IgD-negative memory B cell (primary cell): ENCODE data around the gene HSPH1. TPM values are rescaled to one million over a fixed set of nuclear protein-coding genes. Genes with fewer than 3 reads are reported as not detected.
A peak's percentile ranks its signal among the peaks of the same experiment; 100 is the strongest.

Experiments used
- H3K27ac Mint-ChIP-seq, 3 donors: one replicate each; pipeline ENCODE4 v1.8.0; 2020 to 2022; ENCODE audit warnings: mild to moderate bottlenecking in 3 of 3, mixed read lengths in 3 of 3, moderate library complexity in 1 of 3
- H3K27me3 Mint-ChIP-seq: one replicate; pipeline ENCODE4 v1.8.0; 2021; ENCODE audit warnings: mixed read lengths
- H3K36me3 Mint-ChIP-seq: one replicate; pipeline ENCODE4 v1.8.0; 2020; ENCODE audit warnings: mild to moderate bottlenecking, mixed read lengths
- H3K4me1 Mint-ChIP-seq, 3 donors: one replicate each; pipeline ENCODE4 v1.8.0; 2020 to 2022; ENCODE audit warnings: mixed read lengths in 3 of 3, mild to moderate bottlenecking in 1 of 3
- H3K4me3 Mint-ChIP-seq, 4 donors: one replicate each; pipeline ENCODE4 v1.8.0; 2020 to 2022; ENCODE audit warnings: mild to moderate bottlenecking in 4 of 4, mixed read lengths in 4 of 4, moderate library complexity in 3 of 4
- H3K9me3 Mint-ChIP-seq, 3 donors: one replicate each; pipeline ENCODE4 v1.8.0; 2020 to 2021; ENCODE audit warnings: mixed read lengths in 3 of 3, mild to moderate bottlenecking in 1 of 3
- polyA plus RNA-seq: library from polyadenylated mRNA; unstranded; fragments of 300-500 nt; fragmentation: Illumina TruSeq; gene quantifications from one replicate; pipeline ENCODE4 v1.2.3, GENCODE V29; 2021

HSPH1 gene
- polyA plus RNA-seq, 1 donor from 2014 or later, result 52.8 TPM

DNA sequence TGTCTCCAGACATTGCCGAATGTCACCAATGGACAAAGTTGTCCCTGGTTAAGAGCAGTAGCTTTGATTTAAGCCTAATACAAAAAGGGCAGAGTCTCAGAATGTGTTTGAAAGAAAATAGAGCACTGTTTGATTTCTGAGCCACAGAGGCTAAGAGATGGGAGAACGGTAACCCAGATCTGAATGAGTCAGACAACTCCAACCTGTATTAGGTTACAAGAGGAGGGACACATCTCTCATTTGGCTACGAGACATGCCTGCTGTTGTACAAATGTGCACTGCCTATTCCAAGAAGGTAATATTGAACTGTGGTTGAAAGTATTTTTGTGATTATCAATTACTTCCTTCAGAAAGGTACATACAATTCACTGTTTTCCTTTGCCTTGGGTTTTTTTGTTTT, 4.9 kb upstream of the HSPH1 start:
- peaks cover 6 to 15% (median 9%) of the 10 kb centered on the region in 3 donors for H3K4me1 Mint-ChIP-seq
- no peaks in the 10 kb centered on the region for H3K9me3 Mint-ChIP-seq
- H3K36me3 Mint-ChIP-seq, result peaks cover 3% of the 10 kb centered on the region
- H3K27ac Mint-ChIP-seq, result no peak overlapping the region
- H3K4me3 Mint-ChIP-seq, result no peak overlapping the region
- H3K27me3 Mint-ChIP-seq, result peaks cover 7% of the 10 kb centered on the region

DNA sequence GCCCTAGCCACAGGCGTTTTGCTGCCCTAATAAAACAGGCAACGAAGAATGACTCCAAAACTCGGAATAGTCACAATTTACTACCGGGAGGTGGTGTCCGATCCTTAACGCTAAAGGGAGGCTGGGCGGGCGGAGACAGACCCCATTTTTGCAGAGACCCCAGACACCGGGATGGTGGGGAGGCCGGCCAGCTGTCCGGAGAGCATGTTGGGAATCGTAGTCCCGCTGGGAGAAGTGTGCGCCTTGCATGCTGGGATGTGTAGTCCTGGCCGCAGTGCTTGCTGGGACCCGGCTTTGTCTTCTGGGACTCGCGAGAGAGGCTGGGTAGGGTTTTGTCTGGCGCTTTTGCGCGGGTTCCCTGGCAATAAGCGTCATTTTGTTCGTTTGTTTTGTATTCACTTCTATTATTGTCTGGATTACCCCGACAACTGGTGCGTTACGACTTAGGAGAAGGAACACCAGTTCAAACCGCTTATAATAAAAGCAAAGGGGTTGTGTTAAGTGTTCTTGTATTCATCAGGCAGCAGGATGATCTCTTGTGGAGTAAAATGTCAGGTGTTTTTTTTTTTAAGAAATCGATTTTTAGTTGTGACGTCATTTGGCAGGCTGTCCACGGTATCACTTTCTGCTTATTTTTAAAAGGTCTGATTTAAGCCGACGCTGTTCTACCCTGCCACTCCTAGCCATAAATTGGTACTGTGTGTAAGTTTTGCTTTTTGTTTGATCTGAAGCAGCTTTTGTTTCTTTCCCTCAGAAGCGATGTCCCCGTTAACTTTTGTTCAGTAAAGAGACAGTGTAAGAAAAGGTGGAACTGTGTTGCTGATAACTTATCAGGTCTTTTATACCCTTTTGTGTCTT, 676 bp upstream of the HSPH1 start:
- Mint-ChIP-seq H3K9me3 (no peaks in the 10 kb centered on the region), H3K27me3 (no peaks in the 10 kb centered on the region), H3K4me1 (peaks cover 28 to 38% (median 28%) of the 10 kb centered on the region in 3 donors), H3K4me3 (peak overlapping the region; percentile 94 to 100 (median 98)), H3K36me3 (peaks cover 6% of the 10 kb centered on the region), H3K27ac (peak overlapping the region; percentile 98 to 99 (median 99))

DNA sequence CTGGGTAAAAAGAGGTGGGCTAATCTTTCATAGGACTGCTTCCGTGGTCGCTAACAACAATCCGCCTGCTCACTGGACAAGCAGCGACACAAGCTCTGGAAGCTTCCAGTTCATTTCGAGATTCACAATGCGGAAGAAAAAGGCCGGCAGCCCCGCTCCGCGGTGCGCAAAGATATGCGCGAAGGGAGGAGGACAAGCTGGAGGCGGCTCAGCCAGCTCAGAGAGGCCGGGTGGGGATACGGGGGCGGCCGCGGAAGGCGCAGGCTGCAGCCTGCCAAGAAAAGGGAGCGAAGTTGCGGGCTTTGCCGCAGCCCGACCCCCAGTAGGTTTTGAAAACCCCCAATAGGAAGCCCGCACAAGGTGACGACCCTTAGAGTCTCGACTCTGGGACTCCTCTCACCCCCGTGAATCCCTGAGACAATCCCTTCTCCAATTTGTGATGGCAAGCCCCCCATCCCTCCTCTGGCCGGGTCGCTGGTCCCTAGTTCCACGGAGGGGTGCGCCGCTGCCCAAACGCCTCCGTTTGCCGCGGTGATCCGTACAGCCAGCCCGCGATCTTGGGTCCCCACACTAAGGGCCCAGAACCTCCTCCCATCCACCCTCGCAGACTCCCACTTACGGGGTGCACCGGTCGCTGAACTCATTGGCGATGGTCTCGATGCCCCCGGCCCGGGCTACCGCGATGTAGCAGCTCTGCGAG, 697 bp downstream of the HSPH1 start:
- H3K9me3 Mint-ChIP-seq, result no peaks in the 10 kb centered on the region
- peak overlapping the region; percentile 94 to 100 (median 98) for H3K4me3 Mint-ChIP-seq
- H3K36me3 Mint-ChIP-seq, result peaks cover 6% of the 10 kb centered on the region
- peak overlapping the region; percentile 98 to 99 (median 99) for H3K27ac Mint-ChIP-seq
- H3K4me1 Mint-ChIP-seq, result peaks cover 28 to 42% (median 30%) of the 10 kb centered on the region in 3 donors
- H3K27me3 Mint-ChIP-seq, result no peaks in the 10 kb centered on the region

DNA sequence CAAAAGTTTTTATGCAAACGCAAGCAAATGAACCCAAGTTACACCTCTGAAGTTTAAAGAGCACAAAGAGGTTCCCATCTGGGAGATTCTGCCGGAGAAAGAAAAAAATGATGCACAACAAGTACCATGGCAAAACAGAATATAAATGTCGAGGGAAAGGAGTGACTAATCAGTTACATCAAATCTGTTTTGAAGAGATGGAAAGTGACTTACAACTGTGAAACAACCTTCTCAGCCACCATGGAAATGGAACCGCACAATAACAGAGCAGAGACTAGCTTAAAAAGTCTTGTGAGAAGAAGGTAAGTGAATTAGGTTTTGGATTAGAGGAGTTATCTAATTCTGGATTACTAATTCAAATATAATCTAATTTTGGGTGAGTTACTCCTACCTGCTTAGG, 2.4 kb downstream of the HSPH1 start:
- peaks cover 6% of the 10 kb centered on the region for H3K36me3 Mint-ChIP-seq
- peaks cover 28 to 42% (median 30%) of the 10 kb centered on the region in 3 donors for H3K4me1 Mint-ChIP-seq
- H3K27ac Mint-ChIP-seq, result peak overlapping the region in 2 of 3 donors; percentile 98 to 99
- no peaks in the 10 kb centered on the region for H3K9me3 Mint-ChIP-seq
- peak overlapping the region; percentile 51 to 100 (median 96) for H3K4me3 Mint-ChIP-seq
- no peaks in the 10 kb centered on the region for H3K27me3 Mint-ChIP-seq

DNA sequence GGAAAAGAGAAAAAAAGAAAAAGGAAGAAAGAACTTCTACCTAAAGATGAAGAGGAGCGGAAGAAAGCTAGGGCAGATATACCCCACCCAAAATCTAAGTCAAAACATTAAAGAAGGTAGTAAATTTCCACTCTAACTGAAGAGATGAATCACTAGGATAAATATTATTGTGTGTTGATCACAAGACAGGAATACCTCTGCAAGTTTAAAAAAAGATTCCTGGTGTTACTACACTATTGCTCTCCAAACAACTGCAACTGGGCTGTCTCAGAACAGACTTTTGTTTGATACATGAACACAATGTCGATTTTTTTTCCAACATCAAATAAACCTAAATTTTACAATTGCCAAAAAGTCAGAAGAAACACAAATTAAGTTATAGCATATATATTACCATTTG, 6.8 kb downstream of the HSPH1 start:
- H3K36me3 Mint-ChIP-seq, result peaks cover 6% of the 10 kb centered on the region
- H3K27ac Mint-ChIP-seq, result no peak overlapping the region
- H3K9me3 Mint-ChIP-seq, result no peaks in the 10 kb centered on the region
- H3K4me3 Mint-ChIP-seq, result no peak overlapping the region
- no peaks in the 10 kb centered on the region for H3K27me3 Mint-ChIP-seq
- H3K4me1 Mint-ChIP-seq, result peaks cover 15 to 20% (median 19%) of the 10 kb centered on the region in 3 donors

DNA sequence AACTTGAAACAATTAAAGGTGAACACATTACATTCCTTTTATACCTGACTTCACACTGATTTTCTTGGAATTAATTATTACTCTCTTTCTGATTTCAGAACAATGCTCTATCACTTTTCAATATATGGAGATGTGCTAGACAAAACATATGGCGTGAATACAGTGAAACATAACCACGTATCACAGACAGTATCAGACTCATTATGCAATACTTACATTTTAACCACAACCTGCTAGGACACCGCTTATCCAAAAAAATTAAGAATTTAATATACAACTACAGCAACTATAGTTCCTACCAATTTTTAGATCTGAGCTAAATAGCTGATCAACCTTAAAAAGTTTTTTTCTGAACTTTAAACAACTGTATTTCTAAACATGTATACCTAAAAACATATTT, 9.9 kb downstream of the HSPH1 start:
- H3K36me3 Mint-ChIP-seq, result peaks cover 5% of the 10 kb centered on the region
- H3K27ac Mint-ChIP-seq, result no peak overlapping the region
- peaks cover 3 to 4% (median 4%) of the 10 kb centered on the region in 3 donors for H3K4me1 Mint-ChIP-seq
- no peak overlapping the region for H3K4me3 Mint-ChIP-seq
- no peaks in the 10 kb centered on the region for H3K9me3 Mint-ChIP-seq
- H3K27me3 Mint-ChIP-seq, result no peaks in the 10 kb centered on the region

DNA sequence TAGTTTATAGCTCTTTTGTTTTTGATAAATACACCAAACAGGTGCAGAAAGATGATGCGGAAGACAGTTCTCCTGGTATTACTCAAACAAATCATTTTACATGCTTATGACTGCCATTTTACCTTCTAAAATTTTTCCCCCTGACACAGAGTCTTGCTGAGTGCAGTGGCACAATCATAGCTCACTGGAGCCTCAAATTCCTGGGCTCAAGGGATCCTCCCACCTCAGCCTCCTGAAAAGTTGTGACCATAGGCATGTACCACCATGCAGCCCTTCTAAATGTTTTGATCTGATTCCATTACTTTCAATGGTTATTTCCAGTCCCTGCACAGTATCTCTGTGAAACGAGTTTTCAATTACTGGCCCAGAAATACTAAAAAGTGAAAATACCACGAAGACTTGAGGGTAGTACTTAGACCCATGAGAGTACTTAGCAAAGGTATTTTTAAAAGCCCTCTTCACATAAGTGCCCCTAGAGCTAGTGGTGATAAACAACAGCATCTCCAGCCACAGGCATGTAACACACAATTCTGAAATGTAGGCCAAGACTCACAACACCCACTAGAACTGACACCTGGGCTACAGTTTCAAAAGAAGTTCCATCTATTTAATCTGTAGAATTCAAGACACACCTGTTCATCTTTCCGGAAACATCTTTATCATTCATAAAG, 11.3 kb downstream of the HSPH1 start:
- Mint-ChIP-seq H3K4me1 (peaks cover 3 to 4% (median 4%) of the 10 kb centered on the region in 3 donors), H3K27ac (peak overlapping the region in 1 of 3 donors; percentile 76), H3K4me3 (no peak overlapping the region), H3K27me3 (no peaks in the 10 kb centered on the region), H3K9me3 (no peaks in the 10 kb centered on the region), H3K36me3 (peaks cover 8% of the 10 kb centered on the region)

DNA sequence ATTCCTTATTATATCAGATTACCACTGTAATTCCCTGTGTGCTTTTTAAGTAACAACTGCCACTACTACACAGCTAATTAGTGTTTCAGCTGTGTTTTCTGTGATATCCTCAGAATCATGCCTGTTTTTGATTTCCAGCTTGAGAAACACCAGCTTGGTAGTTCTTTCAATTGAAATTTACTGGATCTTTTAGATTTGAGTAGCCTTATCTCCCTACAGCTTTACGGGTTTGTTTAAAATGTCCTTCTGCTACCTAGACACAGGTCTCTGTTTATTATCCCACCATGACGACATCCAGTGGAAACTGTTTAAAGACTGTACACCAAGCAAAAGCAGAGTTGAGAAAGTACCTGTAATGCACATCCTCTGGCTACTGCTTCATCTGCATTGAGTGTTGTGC, 12.1 kb downstream of the HSPH1 start:
- no peaks in the 10 kb centered on the region for H3K27me3 Mint-ChIP-seq
- no peak overlapping the region for H3K4me3 Mint-ChIP-seq
- peaks cover 3 to 4% (median 4%) of the 10 kb centered on the region in 3 donors for H3K4me1 Mint-ChIP-seq
- H3K27ac Mint-ChIP-seq, result no peak overlapping the region
- H3K36me3 Mint-ChIP-seq, result peaks cover 16% of the 10 kb centered on the region
- H3K9me3 Mint-ChIP-seq, result no peaks in the 10 kb centered on the region

DNA sequence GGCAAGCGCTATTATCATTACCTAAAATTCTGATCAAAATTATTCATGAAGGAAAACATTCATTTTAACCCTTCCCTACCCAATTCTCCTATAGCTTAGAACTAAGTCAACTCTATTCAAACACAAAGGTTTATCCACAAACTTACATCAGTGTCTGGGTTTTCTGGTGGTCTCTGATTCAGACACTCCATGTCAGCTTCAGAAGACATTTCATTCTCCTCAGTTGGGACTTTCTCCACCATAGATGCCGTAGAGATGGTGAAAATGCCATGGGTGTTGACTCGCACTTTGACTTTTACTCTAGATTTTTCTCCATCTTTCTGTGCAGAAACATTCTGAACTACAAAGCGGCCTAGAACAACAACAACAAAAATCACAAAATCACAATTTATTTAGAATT, 16.3 kb downstream of the HSPH1 start:
- Mint-ChIP-seq H3K36me3 (peaks cover 13% of the 10 kb centered on the region), H3K4me1 (peaks cover 0 to 4% (median 0%) of the 10 kb centered on the region in 3 donors), H3K27ac (no peak overlapping the region), H3K27me3 (no peaks in the 10 kb centered on the region), H3K9me3 (no peaks in the 10 kb centered on the region), H3K4me3 (no peak overlapping the region)

DNA sequence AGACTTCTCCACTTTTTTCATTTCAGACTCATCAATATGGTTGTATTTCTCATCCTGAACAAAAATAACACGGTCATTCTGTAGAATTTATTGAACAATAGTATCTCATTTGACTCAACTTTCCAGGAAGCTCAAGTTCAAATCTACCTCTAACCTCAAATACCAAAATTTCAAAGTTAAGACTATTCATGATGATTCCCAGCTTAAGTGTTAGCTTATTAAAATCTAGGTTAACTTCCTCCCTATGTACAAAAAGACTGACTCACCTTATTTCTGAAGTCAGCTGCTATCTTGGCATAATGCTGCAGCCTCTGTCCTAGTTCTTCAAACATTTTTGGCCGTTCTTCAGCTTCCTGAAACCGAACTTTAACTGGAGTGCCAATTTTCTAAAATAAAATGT, 23.2 kb downstream of the HSPH1 start:
- no peaks in the 10 kb centered on the region for H3K9me3 Mint-ChIP-seq
- H3K27me3 Mint-ChIP-seq, result no peaks in the 10 kb centered on the region
- H3K27ac Mint-ChIP-seq, result no peak overlapping the region
- peaks cover 5% of the 10 kb centered on the region for H3K36me3 Mint-ChIP-seq
- H3K4me1 Mint-ChIP-seq, result peaks cover 0 to 2% (median 0%) of the 10 kb centered on the region in 3 donors
- H3K4me3 Mint-ChIP-seq, result no peak overlapping the region

DNA sequence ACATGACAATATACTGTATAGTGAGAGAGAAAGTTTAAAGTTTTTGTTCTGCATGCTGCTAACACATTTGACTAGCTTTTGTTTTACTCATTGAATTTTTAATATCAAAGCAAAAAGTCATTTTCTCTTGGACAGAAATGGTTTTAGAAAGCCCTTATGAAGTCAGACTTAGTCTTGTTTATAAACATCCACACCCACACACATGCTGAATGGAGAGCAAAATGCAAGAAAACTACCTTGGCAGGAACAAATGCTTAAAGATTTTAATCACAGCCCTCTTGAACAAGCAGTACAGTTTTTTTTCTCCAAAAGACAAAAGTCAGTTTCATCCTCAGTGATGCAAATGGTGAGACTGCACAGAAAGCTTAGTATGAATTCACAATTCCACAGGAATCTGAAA, 25.0 kb downstream of the HSPH1 start:
- no peak overlapping the region for H3K4me3 Mint-ChIP-seq
- peaks cover 6% of the 10 kb centered on the region for H3K36me3 Mint-ChIP-seq
- peak overlapping the region in 2 of 3 donors; percentile 35 to 85 for H3K27ac Mint-ChIP-seq
- no peaks in the 10 kb centered on the region for H3K9me3 Mint-ChIP-seq
- H3K27me3 Mint-ChIP-seq, result no peaks in the 10 kb centered on the region
- peaks cover 0 to 4% (median 2%) of the 10 kb centered on the region in 3 donors for H3K4me1 Mint-ChIP-seq

DNA sequence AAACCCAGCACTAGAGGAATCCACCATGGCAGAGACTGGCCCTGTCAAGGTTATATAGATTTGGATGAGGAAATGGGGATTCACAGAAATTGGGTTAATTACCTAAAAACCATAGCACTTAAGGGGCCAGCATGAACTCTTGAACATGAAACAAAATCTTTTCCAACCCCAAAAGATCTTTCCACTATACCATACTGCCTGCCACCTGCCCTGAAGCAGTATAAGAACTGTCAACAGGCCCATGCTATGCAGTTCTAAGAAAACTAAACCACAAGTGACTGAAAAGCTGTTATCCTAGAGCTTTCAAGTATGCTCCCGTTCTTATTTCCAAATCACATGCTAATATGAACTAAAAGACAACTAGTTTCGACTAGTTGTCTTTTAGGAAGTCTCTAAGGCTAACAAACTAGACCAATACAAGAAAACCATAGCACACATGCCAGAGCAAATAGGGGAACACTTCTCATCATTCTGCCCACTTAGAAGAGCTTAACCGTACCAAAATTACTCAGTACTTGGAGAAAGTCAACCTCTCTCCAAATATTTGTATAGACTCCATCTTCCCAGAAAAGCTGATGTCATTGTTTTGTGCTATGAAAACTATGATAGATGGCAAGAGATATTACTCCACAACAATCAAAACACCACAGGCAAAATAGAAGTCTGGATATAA, 27.5 kb downstream of the HSPH1 start:
- Mint-ChIP-seq H3K27me3 (no peaks in the 10 kb centered on the region), H3K27ac (no peak overlapping the region), H3K36me3 (peaks cover 6% of the 10 kb centered on the region), H3K4me3 (no peak overlapping the region), H3K9me3 (no peaks in the 10 kb centered on the region), H3K4me1 (peaks cover 0 to 7% (median 4%) of the 10 kb centered on the region in 3 donors)

DNA sequence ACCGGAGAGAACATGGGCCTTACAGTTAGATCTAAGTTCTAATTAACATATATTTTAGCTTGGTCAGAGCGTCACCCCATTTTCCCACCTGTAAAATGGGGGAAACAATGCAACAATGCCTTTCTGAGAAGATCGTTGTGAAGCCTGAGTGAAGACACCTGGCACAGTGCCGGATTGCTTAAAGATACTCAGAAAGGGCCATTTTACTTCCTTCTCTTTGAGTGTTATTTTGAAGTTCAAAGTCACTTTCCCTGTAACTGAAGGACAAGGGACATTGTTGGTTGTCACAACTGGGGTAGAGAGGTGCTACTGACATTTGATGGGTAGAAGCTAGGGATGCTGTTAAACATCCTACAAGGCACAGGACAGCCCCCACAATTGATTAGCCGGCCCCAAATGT, 28.1 kb downstream of the HSPH1 start:
- H3K27ac Mint-ChIP-seq, result no peak overlapping the region
- no peak overlapping the region for H3K4me3 Mint-ChIP-seq

DNA sequence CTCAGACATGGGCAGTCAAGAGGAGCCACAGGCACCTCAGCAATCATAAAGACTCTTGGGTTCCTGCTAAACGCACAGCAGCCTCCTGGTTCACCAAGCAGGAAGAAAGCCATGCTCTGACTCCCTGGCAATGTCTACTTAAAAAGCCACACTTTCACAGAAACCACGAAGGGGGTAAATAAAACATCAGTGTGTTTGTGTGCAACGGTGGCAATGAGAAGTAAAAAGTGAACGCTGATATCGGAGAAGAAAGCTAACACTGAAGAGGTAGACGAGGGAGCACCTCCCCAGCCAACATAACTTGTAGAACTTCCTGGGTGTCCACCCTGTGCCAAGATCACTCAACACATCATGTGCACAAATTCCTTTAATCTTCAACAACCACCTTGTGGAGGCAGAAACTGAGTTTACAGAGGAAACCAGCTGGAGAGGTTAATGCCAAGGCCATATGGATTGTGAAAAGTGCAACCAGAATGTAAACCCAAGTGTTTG, 30.2 kb downstream of the HSPH1 start:
- Mint-ChIP-seq H3K4me3 (no peak overlapping the region), H3K36me3 (peaks cover 3% of the 10 kb centered on the region), H3K27ac (peak overlapping the region in 2 of 3 donors; percentile 26 to 41), H3K9me3 (peaks cover 0 to 2% (median 0%) of the 10 kb centered on the region in 3 donors), H3K27me3 (peaks cover 6% of the 10 kb centered on the region), H3K4me1 (peaks cover 0 to 7% (median 4%) of the 10 kb centered on the region in 3 donors)

More for the DNA sequence above, 28.1 kb downstream of the HSPH1 start:
- H3K9me3 Mint-ChIP-seq, result no peaks in the 10 kb centered on the region
- peaks cover 6% of the 10 kb centered on the region for H3K36me3 Mint-ChIP-seq
- peaks cover 0 to 7% (median 4%) of the 10 kb centered on the region in 3 donors for H3K4me1 Mint-ChIP-seq
- H3K27me3 Mint-ChIP-seq, result peaks cover 2% of the 10 kb centered on the region
